Neural cell (in vitro differentiated cells): ENCODE data around the gene SRC. TPM values are rescaled to one million over a fixed set of nuclear protein-coding genes. Genes with fewer than 3 reads are reported as not detected.

Experiments
- H2AFZ ChIP-seq: fragments of 200-600, 300-800 bp; sonication (generic), shearing (Covaris generic); 2 replicates; pipeline ENCODE4 v1.6.0; 2014; ENCODE audit warnings: low read depth, mild to moderate bottlenecking, antibody characterized with exemption, low read length, moderate library complexity
- H3F3A ChIP-seq: fragments of 200-600 bp; shearing (Covaris generic); 2 replicates; pipeline ENCODE4 v1.6.1; 2016; ENCODE audit warnings: mild to moderate bottlenecking, moderate library complexity, mixed read lengths, antibody characterized with exemption, low read length; ENCODE audit not compliant: insufficient read depth, poor library complexity, severe bottlenecking
- H3K27ac ChIP-seq: fragments of 200-600, 300-800 bp; sonication (generic), shearing (Covaris generic); 2 replicates; pipeline ENCODE4 v1.5.1; 2014; ENCODE audit warnings: mild to moderate bottlenecking, low read length, moderate library complexity
- H3K27me3 ChIP-seq: fragments of 300-800, 200-600 bp; sonication (generic), shearing (Covaris generic); 2 replicates; pipeline ENCODE4 v1.6.0; 2014; ENCODE audit warnings: mild to moderate bottlenecking, low read depth, low read length, moderate library complexity; ENCODE audit not compliant: insufficient read depth
- H3K36me3 ChIP-seq: fragments of 300-800, 200-600 bp; sonication (generic), shearing (Covaris generic); 2 replicates; pipeline ENCODE4 v1.5.1; 2014; ENCODE audit warnings: mild to moderate bottlenecking, antibody characterized with exemption, low read length, moderate library complexity; ENCODE audit not compliant: insufficient read depth
- H3K4me2 ChIP-seq: fragments of 300-800, 200-600 bp; sonication (generic), shearing (Covaris generic); 2 replicates; pipeline ENCODE4 v1.6.0; 2014; ENCODE audit warnings: mild to moderate bottlenecking, low read length
- H3K4me3 ChIP-seq: fragments of 300-800, 200-600 bp; sonication (generic), shearing (Covaris generic); 2 replicates; pipeline ENCODE4 v1.5.1; 2014; ENCODE audit warnings: mild to moderate bottlenecking, low read length, moderate library complexity
- H3K79me2 ChIP-seq: fragments of 200-600 bp; shearing (Covaris generic); replicated peaks from 2 replicates; pipeline ENCODE4 v1.6.0; 2014; ENCODE audit warnings: mild to moderate bottlenecking, low read length, moderate library complexity; ENCODE audit not compliant: insufficient read depth
- H3K9ac ChIP-seq: fragments of 300-800, 200-600 bp; sonication (generic), shearing (Covaris generic); 2 replicates; pipeline ENCODE4 v1.6.1; 2016; ENCODE audit warnings: mild to moderate bottlenecking, low read length, mixed read lengths
- H3K9me2 ChIP-seq: fragments of 200-600 bp; shearing (Covaris generic); 2 replicates; pipeline ENCODE4 v1.6.1; 2016; ENCODE audit warnings: mild to moderate bottlenecking, low read length, mixed read lengths; ENCODE audit not compliant: insufficient read depth
- H3K9me3 ChIP-seq: fragments of 200-600, 300-800 bp; sonication (generic), shearing (Covaris generic); 2 replicates; pipeline ENCODE4 v1.6.1; 2016; ENCODE audit warnings: mild to moderate bottlenecking, mixed run types, low read length, moderate library complexity, mixed read lengths
- H4K20me1 ChIP-seq: fragments of 200-600 bp; shearing (Covaris generic); 2 replicates; pipeline ENCODE4 v1.6.1; 2016; ENCODE audit warnings: mild to moderate bottlenecking, mixed run types; ENCODE audit not compliant: insufficient read depth
- EP300 ChIP-seq: fragments of 450-650 bp; conservative IDR thresholded peaks from 2 replicates; pipeline ENCODE4 v1.6.1; 2014; ENCODE audit warnings: antibody characterized with exemption, mild to moderate bottlenecking, moderate library complexity; ENCODE audit not compliant: poor library complexity, severe bottlenecking
- EZH2 ChIP-seq: fragments of 200-600, 300-800 bp; shearing (Covaris generic), sonication (generic); IDR thresholded peaks from 2 replicates; pipeline ENCODE4 v1.6.1; 2014; ENCODE audit warnings: antibody characterized with exemption, low read length, borderline replicate concordance, mild to moderate bottlenecking; ENCODE audit not compliant: insufficient read depth, poor library complexity, severe bottlenecking
- MXI1 ChIP-seq: fragments of 450-650 bp; conservative IDR thresholded peaks from 2 replicates; pipeline ENCODE4 v1.6.1; 2014; ENCODE audit warnings: antibody characterized with exemption, mild to moderate bottlenecking; ENCODE audit not compliant: poor library complexity, severe bottlenecking
- POLR2AphosphoS5 ChIP-seq: IDR thresholded peaks from 2 replicates; pipeline ENCODE4 v1.6.1; 2012
- RAD21 ChIP-seq: fragments of 450-650 bp; conservative IDR thresholded peaks from 2 replicates; pipeline ENCODE4 v1.6.1; 2014; ENCODE audit warnings: antibody characterized with exemption, mild to moderate bottlenecking, moderate library complexity
- SMC3 ChIP-seq: fragments of 450-650 bp; conservative IDR thresholded peaks from 2 replicates; pipeline ENCODE4 v1.6.1; 2014; ENCODE audit warnings: antibody characterized with exemption, mild to moderate bottlenecking, moderate library complexity; ENCODE audit not compliant: poor library complexity
- TAF1 ChIP-seq: IDR thresholded peaks from 2 replicates; pipeline ENCODE4 v1.6.1; 2012; ENCODE audit warnings: low read depth
- polyA plus RNA-seq: library from polyadenylated mRNA; depleted of rRNA; stranded (reverse); fragments of >200 nt; gene quantifications from 2 replicates; pipeline ENCODE4 v1.2.3, GENCODE V29; 2014
- TF ChIP-seq, protein P1 (sequence below): IDR thresholded peaks from 2 replicates; pipeline ENCODE4 v1.6.1; 2012; ENCODE audit warnings: borderline replicate concordance
- TF ChIP-seq, protein P2 (sequence below): fragments of 450-650 bp; IDR thresholded peaks from 2 replicates; pipeline ENCODE4 v1.5.1; 2014; ENCODE audit warnings: antibody characterized with exemption, mild to moderate bottlenecking, moderate library complexity; ENCODE audit not compliant: poor library complexity, severe bottlenecking

The SRC gene
- polyA plus RNA-seq, 1 donor from 2014 or later: 39.0 TPM

DNA sequence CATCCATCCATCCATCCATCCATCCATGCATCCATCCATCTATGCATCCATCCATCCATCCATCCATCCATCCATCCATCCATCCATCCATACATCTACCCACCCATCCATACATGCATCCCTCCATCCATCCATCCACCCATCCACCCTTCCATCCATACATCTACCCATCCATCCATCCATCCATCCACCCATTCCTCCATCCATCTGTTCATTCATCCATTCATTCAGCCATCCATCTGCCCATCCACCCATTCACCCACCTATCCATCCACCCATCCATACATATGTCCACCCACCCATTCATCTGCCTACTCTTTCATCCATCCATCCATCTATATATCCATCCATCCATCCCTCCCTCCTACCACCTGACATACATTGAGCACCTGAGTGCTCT lies 104.4 kb downstream of the SRC start:
- Histone ChIP-seq H3K36me3 (no peaks in the 10 kb centered on the region), H2AFZ (no peak overlapping the region), H3K9me2 (no peaks in the 10 kb centered on the region), H3K9ac (no peak overlapping the region), H3K9me3 (no peaks in the 10 kb centered on the region), H3K4me2 (no peak overlapping the region), H3K4me3 (no peak overlapping the region), H3K27ac (no peak overlapping the region), H3K79me2 (no peaks in the 10 kb centered on the region), H3F3A (no peaks in the 10 kb centered on the region), H3K27me3 (no peaks in the 10 kb centered on the region), H4K20me1 (no peaks in the 10 kb centered on the region)
- TF ChIP-seq TAF1 (no peak), RAD21 (no peak), MXI1 (no peak), SMC3 (no peak), EP300 (no peak), EZH2 (no peak), POLR2AphosphoS5 (no peak)
- TF ChIP-seq, protein P1, sequence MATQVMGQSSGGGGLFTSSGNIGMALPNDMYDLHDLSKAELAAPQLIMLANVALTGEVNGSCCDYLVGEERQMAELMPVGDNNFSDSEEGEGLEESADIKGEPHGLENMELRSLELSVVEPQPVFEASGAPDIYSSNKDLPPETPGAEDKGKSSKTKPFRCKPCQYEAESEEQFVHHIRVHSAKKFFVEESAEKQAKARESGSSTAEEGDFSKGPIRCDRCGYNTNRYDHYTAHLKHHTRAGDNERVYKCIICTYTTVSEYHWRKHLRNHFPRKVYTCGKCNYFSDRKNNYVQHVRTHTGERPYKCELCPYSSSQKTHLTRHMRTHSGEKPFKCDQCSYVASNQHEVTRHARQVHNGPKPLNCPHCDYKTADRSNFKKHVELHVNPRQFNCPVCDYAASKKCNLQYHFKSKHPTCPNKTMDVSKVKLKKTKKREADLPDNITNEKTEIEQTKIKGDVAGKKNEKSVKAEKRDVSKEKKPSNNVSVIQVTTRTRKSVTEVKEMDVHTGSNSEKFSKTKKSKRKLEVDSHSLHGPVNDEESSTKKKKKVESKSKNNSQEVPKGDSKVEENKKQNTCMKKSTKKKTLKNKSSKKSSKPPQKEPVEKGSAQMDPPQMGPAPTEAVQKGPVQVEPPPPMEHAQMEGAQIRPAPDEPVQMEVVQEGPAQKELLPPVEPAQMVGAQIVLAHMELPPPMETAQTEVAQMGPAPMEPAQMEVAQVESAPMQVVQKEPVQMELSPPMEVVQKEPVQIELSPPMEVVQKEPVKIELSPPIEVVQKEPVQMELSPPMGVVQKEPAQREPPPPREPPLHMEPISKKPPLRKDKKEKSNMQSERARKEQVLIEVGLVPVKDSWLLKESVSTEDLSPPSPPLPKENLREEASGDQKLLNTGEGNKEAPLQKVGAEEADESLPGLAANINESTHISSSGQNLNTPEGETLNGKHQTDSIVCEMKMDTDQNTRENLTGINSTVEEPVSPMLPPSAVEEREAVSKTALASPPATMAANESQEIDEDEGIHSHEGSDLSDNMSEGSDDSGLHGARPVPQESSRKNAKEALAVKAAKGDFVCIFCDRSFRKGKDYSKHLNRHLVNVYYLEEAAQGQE: no peak
- TF ChIP-seq, protein P2, sequence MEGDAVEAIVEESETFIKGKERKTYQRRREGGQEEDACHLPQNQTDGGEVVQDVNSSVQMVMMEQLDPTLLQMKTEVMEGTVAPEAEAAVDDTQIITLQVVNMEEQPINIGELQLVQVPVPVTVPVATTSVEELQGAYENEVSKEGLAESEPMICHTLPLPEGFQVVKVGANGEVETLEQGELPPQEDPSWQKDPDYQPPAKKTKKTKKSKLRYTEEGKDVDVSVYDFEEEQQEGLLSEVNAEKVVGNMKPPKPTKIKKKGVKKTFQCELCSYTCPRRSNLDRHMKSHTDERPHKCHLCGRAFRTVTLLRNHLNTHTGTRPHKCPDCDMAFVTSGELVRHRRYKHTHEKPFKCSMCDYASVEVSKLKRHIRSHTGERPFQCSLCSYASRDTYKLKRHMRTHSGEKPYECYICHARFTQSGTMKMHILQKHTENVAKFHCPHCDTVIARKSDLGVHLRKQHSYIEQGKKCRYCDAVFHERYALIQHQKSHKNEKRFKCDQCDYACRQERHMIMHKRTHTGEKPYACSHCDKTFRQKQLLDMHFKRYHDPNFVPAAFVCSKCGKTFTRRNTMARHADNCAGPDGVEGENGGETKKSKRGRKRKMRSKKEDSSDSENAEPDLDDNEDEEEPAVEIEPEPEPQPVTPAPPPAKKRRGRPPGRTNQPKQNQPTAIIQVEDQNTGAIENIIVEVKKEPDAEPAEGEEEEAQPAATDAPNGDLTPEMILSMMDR: no peak

GRCh38 chr20:37451616-37452015 lies 105.7 kb downstream of the SRC start:
- Histone ChIP-seq H3K9ac (no peak overlapping the region), H3K4me2 (no peak overlapping the region), H3F3A (no peaks in the 10 kb centered on the region), H3K9me2 (no peaks in the 10 kb centered on the region), H3K4me3 (no peak overlapping the region), H3K79me2 (no peaks in the 10 kb centered on the region), H3K36me3 (no peaks in the 10 kb centered on the region), H4K20me1 (no peaks in the 10 kb centered on the region), H3K27me3 (no peaks in the 10 kb centered on the region), H2AFZ (no peak overlapping the region), H3K27ac (no peak overlapping the region), H3K9me3 (no peaks in the 10 kb centered on the region)
- TF ChIP-seq EZH2 (no peak), POLR2AphosphoS5 (no peak), SMC3 (no peak), TAF1 (no peak), MXI1 (no peak), EP300 (no peak), RAD21 (no peak)
- TF ChIP-seq, protein P2: no peak
- TF ChIP-seq, protein P1: no peak
